GM18505 (cell line): ENCODE results near the gene SCYL2.
A peak's percentile ranks its signal among the peaks of the same experiment; 100 is the strongest.
"Not testable (repeated sequence)": the region's sequence is repeated elsewhere in the genome, so short reads cannot be mapped to it uniquely, and the experiment has no call there.

ENCODE experiments used
- ATAC-seq: cut with Tn5 transposase; IDR thresholded peaks from one replicate; pipeline ENCODE4 v1.9.1; 2021; ENCODE audit not compliant: unreplicated experiment
- POLR2A ChIP-seq: IDR thresholded peaks from 4 replicates; pipeline ENCODE4 v1.6.1; 2011; ENCODE audit warnings: borderline replicate concordance; ENCODE audit not compliant: insufficient read depth, insufficient read length; ENCODE audit errors: extremely low read depth

SCYL2 gene

DNA sequence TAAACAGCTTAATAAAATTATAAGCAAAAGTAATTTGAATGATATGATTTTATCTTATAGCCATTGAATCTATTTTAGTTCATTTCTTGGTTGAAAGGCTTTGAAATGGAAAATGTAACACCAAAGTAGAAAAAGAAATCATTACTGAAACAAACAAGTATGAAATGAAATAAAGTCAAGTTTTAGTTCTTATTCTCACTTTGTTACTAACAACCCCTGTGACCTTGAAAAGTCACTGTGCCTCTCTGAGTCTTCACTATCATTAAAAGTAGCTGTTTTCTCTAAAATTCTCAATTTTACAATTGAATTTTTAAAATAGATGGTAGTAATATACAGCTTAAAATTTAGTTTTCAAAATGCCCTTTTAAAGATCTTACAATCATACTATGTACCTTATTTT, 57.5 kb downstream of the SCYL2 start:
- TF ChIP-seq POLR2A: no peak
- no peak for ATAC-seq

DNA sequence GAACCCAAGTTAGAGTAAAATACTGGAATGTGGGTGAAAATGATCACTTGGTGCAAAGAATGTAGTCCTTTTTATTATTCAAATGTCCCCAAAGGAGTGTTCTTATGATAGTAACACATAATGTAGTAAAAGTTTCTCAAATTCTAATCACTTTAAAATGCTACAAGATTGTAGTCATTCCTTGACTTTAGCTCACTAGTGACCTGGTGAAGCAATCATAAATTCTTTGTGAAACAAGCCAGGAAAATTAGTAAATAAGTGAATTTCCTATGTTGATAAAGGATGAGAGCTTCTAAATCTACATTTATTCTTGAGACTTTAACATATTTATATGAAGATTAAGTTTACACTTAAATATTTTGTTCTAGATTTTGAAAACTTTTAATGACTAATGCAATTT, 59.2 kb downstream of the SCYL2 start:
- ATAC-seq: no peak
- TF ChIP-seq POLR2A: no peak

DNA sequence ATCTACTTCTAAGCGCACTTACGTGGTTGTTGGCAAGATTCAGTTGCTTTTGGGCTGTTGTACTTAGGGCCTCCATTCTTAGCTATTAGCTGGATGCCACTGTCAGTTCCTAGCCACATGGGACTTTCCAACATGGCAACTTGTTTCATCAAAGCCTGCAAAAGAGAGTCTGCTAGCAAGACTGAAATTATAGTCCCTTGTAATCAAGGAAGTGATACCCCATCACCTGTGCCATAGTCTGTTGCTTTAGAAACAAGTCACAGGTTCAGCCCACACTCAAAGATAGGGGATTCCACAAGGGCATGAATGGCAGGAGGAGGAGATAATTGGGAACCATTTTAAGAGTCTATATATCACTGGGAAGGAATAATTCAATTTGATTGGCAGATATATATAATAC, 62.8 kb downstream of the SCYL2 start:
- no peak for TF ChIP-seq POLR2A
- peak; percentile 94 for ATAC-seq

DNA sequence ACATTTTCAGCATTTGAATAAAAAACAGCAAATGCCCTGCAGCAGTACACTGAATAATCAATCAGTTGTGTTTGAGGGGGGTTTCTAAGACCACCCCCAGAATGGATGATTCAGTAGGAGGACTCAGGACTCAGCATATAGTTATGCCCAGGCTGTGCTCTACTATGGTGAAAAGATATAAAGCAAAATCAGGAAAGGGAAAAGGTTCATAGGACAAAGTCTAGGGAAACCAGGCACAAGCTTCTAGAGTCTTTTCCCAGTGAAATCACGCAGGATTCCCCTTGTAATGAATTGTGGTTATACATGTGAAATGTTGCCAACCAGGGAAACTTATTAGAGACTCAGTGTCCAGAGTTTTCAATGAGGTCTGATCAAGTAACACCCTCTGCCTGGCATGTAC, 64.9 kb downstream of the SCYL2 start:
- ATAC-seq: no peak
- TF ChIP-seq POLR2A: no peak

DNA sequence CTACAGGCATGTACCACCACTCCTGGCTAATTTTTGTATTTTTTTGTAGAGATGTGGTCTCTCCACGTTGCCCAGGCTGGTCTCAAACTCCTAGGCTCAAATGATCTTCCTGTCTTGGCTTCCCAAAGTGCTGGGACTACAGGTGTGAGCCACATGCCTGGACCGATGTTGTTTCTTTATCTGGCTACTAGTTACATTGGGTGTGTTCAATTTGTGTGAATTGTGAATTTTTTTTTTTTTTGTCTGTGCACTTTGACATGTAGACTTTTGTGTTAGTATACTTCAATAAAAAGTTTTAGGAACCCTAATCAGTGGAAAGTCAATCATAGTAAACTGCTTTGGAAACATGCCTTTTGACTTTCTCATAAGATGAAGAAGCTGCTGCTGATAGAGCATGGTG, 65.9 kb downstream of the SCYL2 start:
- TF ChIP-seq POLR2A: no peak
- ATAC-seq: no peak

DNA sequence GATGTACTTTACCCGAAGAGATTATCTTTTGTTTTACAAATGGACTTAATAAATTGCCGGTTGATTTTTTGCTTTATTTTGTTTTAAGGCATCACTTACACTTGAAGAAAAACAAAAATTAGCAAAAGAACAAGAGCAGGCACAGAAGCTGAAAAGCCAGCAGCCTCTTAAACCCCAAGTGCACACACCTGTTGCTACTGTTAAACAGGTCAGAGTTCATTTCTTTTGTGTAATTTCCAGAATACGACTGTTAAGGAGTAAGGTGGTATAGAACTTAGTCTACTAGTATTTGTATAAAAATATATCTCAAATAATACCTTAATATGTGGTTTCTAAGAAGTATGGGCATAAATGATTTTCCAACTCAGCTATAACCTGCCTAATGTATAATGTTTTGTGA, 70.3 kb downstream of the SCYL2 start:
- TF ChIP-seq POLR2A: no peak
- ATAC-seq: no peak

DNA sequence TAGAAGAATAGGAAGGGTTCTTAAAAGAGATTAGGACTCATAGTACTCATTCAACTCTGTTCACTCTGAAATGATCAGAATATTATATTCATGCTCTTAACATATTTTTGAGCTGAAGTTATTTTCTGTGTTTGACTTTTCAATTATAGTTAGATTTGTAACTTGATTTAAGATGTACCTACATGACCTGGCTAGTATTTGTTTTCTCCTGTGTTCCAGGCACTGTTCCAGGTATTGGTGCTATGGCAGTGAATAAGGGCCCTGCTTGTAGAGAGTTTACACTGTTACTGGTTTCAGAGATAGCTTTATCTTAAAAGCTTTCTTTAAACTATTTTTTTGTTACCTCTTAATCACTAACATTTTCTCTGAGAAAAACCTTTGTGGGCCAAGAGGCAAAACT, 70.8 kb downstream of the SCYL2 start:
- no peak for ATAC-seq
- no peak for TF ChIP-seq POLR2A

DNA sequence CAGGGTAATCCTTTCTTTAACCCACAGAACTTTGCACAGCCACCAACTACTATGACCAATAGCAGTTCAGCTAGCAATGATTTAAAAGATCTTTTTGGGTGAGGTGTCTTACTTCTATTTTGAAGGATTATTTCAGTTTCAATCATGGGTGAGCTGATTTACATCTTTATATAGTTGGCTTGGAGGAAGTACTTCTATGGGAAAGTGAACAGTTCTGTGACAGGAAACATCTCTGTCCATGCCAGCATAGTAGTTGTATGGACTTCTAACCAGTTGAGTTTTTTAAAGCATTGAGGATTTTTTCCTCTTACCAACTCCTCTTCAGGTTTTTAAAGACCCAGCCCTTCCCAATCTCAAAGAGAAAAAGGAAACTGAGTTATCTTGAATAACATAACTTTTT, 72.1 kb downstream of the SCYL2 start:
- no peak for ATAC-seq
- no peak for TF ChIP-seq POLR2A

DNA sequence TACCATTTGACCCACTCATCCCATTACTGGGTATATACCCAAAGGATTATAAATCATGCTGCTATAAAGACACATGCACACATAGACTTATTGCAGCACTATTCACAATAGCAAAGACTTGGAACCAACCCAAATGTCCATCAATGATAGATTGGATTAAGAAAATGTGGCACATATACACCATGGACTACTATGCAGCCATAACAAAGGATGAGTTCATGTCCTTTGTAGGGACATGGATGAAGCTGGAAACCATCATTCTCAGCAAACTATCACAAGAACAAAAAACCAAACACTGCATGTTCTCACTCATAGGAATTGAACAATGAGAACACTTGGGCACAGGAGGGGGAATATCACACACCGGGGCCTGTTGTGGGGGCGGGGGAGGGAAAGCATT, 75.9 kb downstream of the SCYL2 start:
- ATAC-seq: not testable (repeated sequence)

DNA sequence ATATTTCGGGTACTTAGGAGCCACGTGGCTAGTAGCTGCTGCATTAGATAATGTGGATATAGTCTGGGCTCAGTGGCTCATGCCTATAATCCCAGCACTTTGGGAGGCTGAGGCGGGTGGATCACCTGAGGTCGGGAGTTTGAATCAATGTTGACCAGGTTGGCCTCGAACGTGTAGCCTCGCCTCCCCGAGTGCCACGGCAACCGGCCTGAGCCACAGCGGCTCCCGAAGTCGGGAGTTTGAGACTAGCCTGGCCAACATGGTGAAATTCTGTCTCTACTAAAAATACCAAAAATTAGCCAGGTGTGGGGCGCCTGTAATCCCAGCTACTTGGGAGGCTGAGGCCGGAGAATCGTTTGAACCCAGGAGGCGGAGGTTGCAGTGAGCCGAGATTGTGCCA, 77.4 kb downstream of the SCYL2 start:
- ATAC-seq: not testable (repeated sequence)

DNA sequence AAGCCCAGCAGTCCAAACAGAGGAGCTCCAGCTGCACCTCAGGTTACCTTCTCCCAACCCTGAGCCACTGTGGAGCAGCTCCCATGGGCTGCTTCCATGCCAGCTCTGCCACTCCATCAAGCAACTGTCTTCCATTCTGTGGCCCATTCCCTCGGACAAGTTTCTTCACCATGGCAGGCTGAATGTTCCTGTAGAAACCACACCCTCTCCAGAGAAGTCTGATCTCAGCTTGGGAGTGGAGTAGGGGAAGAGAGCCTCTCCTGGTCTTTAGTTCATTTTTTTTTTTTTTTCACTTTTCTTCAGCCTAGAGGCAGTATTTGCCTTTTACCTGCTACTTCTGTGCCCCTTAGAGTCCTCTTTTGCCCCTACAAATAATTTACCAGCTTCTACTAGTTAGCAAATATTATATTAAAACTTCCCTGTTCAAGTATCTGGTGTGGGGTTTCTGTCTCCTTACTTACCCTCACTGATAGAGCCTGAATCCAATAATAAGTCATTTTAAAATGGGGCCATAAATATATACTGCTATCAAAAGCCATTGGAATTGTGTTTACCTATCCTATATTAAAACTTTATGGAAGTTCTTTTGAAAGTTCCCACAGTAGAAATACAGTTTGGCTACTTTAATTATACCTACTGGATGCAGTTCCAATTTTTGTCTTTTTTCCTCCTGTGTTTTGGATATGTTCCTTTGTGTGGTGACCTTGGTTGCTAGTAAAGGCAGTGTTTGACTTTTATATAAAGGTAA, 78.2 kb downstream of the SCYL2 start:
- ATAC-seq: no peak
- no peak for TF ChIP-seq POLR2A

DNA sequence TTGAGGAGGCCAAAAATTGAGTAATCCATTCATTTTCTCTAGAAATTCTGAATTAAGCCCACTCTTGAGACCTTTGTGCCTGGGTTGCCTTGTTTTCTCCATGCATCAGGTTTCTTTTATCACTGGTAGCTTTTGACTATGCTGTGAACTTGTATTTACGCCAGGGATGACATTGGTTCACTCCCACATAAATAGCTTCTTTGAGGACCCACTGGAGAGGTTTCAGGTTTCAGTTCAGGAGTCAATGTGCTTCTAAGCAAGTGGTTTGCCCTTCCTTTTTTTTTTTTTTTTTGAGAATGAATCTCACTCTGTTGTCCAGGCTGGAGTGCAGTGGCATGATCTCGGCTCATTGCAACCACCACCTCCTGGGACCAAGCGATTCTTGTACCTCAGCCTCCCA, 79.7 kb downstream of the SCYL2 start:
- no peak for ATAC-seq
- no peak for TF ChIP-seq POLR2A

DNA sequence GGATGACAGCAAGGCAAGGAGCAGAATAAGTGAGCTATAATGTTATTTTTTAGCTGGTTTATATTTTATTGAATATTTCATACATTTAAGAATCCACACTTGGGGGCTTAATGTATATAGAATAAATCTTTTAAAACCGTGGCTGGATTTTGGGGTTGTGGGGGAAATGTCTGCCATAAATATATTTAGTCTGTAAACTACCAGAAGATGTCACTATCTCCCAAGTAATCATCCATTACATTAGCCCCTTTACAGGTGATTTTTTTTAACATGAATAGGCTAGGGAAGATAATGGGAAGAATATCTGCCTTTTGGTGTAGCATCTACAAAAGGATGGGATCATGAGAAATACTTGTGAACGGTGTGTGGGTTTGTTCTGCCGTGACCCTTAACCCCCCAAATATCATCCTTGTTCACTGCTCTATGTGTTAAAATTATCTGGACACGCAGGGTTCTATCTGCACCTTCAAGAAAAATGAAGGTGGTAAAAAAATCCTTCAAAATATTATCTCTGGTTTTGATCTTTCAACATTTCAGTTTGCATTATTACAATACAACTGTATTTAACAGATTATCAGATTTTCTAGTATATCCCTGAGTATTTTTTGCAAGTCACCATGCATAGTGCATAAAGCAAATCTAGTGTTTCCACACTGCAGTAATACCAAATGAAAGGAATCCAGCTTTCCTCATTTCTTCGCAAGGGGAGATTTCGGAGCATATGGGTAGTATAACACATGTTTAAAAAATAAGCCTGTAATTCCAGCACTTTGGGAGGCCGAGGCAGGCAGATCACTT, 81.9 kb downstream of the SCYL2 start:
- TF ChIP-seq POLR2A: no peak

DNA sequence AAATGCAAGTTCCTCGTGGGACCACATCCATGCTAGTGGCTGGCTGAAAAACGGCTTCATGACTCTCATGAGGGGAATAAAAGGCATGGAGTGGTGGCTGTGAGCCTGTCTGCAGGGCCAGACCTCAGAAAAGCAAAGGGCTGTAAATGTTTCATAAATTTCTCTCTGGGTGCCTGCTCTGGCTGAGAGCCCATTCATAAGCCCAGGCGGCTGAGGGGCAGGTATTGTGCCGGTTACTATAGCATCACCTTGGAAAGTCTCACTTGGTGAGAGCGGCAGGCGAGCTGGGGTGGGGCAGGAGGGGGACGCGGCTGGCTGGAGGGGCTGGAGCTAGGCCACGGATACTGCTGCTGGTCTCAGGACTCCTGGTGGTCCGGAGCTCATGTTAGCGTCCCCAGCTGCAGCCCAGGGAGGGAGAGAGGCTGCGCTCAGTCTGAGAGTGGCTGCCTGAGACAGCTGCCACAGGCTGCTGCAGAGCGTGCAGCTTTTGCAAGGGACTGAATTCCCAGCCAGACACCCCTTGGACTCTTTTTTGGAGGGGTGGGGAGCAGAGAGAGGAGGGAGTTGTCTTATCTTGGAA, 89.8 kb downstream of the SCYL2 start, which contains the start of gene SLC17A8:
TSS of gene SLC17A8 (plus strand) at position 431 of the 580 bp plus-strand sequence. CDS start 318 bp downstream, outside the sequence.
- no peak for ATAC-seq
- no peak for TF ChIP-seq POLR2A

More for the DNA sequence above, 81.9 kb downstream of the SCYL2 start:
- ATAC-seq: no peak
